Measurements from ENCODE around the gene SPTY2D1.

DNA sequence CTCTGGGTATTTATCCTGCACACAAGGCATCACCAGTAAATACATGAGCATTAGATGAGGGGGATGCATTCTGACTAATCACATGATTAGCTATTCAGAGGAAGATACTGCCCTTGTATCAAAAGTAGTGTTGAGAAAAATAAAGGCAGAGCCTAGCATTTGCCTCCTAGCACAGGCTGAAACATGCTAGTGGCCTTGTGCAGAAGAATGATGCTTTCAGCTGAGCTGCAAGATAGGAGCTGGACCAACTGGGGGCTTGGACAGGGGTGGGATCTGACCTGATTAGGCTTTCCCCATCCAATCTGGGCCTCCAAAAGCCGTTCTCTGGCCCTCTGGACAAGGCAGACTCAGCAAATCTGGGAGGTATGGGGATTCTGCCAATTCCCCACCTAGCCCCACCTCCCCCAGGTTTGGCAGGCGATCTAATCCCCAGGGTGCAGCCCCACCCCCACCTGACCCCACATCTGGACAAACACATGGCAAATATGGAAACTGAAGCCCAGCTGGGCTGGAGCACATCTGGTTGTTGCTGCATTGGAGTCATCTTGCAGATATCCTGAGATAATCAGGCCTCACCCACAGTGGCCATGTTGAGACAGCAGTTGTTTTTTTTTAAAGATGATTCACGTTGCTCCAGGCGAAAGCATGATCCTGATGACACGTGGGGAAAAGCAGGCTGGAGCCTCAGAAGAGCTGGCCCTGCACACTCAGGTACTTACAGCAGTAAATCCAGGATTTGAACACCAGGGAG is 39.0 kb downstream of the SPTY2D1 start:
- TF ChIP-seq, protein P1, sequence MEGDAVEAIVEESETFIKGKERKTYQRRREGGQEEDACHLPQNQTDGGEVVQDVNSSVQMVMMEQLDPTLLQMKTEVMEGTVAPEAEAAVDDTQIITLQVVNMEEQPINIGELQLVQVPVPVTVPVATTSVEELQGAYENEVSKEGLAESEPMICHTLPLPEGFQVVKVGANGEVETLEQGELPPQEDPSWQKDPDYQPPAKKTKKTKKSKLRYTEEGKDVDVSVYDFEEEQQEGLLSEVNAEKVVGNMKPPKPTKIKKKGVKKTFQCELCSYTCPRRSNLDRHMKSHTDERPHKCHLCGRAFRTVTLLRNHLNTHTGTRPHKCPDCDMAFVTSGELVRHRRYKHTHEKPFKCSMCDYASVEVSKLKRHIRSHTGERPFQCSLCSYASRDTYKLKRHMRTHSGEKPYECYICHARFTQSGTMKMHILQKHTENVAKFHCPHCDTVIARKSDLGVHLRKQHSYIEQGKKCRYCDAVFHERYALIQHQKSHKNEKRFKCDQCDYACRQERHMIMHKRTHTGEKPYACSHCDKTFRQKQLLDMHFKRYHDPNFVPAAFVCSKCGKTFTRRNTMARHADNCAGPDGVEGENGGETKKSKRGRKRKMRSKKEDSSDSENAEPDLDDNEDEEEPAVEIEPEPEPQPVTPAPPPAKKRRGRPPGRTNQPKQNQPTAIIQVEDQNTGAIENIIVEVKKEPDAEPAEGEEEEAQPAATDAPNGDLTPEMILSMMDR (IDR thresholded peaks at IDR 0.05; ENCODE audit: insufficient read depth, low read length), result no peak
- no peak for TF ChIP-seq POLR2AphosphoS5 (IDR thresholded peaks at IDR 0.05; ENCODE audit: low read depth)

Data from HL-60 (cell line).